IPS-18a (cell line): ENCODE results near the gene PBX2.

Experiments
- H3K27ac ChIP-seq: one replicate; pipeline ENCODE4 v1.5.1; 2013; ENCODE audit warnings: low read length
- H3K27me3 ChIP-seq: one replicate; pipeline ENCODE4 v1.6.1; 2013; ENCODE audit warnings: mild to moderate bottlenecking, low read length; ENCODE audit not compliant: control insufficient read depth, insufficient read depth
- H3K36me3 ChIP-seq: one replicate; pipeline ENCODE4 v1.6.1; 2013; ENCODE audit warnings: low read depth, low read length; ENCODE audit not compliant: control insufficient read depth
- H3K4me1 ChIP-seq: one replicate; pipeline ENCODE4 v1.6.1; 2013; ENCODE audit warnings: low read depth, low read length; ENCODE audit not compliant: control insufficient read depth
- H3K4me3 ChIP-seq: one replicate; pipeline ENCODE4 v1.5.1; 2013; ENCODE audit warnings: low read length
- H3K9ac ChIP-seq: one replicate; pipeline ENCODE4 v1.6.1; 2013; ENCODE audit warnings: mild to moderate bottlenecking, low read length, moderate library complexity
- H3K9me3 ChIP-seq: one replicate; pipeline ENCODE4 v1.6.1; 2013; ENCODE audit warnings: low read depth, low read length; ENCODE audit not compliant: control insufficient read depth

Gene PBX2, protein sequence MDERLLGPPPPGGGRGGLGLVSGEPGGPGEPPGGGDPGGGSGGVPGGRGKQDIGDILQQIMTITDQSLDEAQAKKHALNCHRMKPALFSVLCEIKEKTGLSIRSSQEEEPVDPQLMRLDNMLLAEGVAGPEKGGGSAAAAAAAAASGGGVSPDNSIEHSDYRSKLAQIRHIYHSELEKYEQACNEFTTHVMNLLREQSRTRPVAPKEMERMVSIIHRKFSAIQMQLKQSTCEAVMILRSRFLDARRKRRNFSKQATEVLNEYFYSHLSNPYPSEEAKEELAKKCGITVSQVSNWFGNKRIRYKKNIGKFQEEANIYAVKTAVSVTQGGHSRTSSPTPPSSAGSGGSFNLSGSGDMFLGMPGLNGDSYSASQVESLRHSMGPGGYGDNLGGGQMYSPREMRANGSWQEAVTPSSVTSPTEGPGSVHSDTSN

GRCh38 chr6:32190054-32190851 is at the start of gene PBX2:
PBX2 (minus strand) TSS chr6:32190202; CDS start chr6:32189915, 287 bp downstream.
- H3K9ac ChIP-seq, result peak within 1 kb of the TSS; percentile 78
- H3K9me3 ChIP-seq, result no peaks in the 10 kb centered on the region
- peaks cover 19% of the 10 kb centered on the region for H3K36me3 ChIP-seq
- H3K27me3 ChIP-seq, result no peaks in the 10 kb centered on the region
- H3K27ac ChIP-seq, result peak within 1 kb of the TSS; percentile 39
- peaks cover 34% of the 10 kb centered on the region for H3K4me1 ChIP-seq
- H3K4me3 ChIP-seq, result peak within 1 kb of the TSS; percentile 77

DNA sequence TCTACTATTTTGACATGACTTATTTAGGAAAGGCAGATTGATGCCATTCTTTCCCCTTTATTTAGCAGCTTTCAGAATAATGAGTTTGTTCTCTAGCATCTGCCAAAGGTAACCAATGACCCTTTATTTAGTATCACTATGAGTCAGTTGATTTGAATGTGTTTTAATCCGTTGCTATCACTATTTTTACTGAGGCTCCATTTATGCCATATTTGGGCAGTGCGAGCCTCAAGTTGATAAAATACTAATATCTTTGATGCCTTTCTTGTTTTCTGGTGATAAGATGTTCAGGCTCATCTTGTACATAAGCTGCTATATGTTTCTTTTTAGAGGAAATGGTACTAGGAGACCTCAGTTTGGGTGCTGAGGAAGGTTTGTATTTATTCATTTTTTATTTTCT is 49.5 kb upstream of the PBX2 start:
- Histone ChIP-seq H3K4me1 (no peaks in the 10 kb centered on the region), H3K9ac (no peak overlapping the region), H3K27me3 (no peaks in the 10 kb centered on the region), H3K4me3 (no peak overlapping the region), H3K9me3 (no peaks in the 10 kb centered on the region), H3K36me3 (no peaks in the 10 kb centered on the region), H3K27ac (no peak overlapping the region)

DNA sequence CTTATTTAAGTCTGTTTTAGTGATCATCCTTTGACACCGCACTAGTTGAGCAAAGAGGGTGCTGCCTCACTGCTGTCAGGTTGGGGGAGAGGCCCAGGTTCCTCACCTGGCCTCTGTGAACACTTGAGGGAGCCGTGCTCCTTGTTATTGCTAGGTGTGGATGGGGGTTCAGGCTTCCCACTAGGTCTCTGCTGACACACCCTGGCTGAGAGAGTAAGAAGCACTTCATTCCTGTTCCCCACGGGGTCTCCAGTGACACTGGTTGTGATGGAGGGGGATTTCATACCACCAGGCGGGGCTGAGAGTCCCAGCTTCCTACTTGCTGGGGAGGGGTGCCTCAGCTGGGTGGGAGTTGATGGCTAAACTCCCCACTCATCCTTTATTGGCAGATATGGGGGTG is 44.9 kb upstream of the PBX2 start:
- H3K9ac ChIP-seq, result no peak overlapping the region

GRCh38 chr6:32226434-32226833 is 36.4 kb upstream of the PBX2 start:
- Histone ChIP-seq H3K4me1 (no peaks in the 10 kb centered on the region), H3K36me3 (no peaks in the 10 kb centered on the region), H3K27ac (no peak overlapping the region), H3K4me3 (no peak overlapping the region), H3K9me3 (no peaks in the 10 kb centered on the region), H3K27me3 (no peaks in the 10 kb centered on the region), H3K9ac (no peak overlapping the region)

More for the DNA sequence above, 44.9 kb upstream of the PBX2 start:
- no peaks in the 10 kb centered on the region for H3K27me3 ChIP-seq
- no peak overlapping the region for H3K4me3 ChIP-seq
- H3K9me3 ChIP-seq, result no peaks in the 10 kb centered on the region
- no peak overlapping the region for H3K27ac ChIP-seq
- no peaks in the 10 kb centered on the region for H3K4me1 ChIP-seq
- no peaks in the 10 kb centered on the region for H3K36me3 ChIP-seq

DNA sequence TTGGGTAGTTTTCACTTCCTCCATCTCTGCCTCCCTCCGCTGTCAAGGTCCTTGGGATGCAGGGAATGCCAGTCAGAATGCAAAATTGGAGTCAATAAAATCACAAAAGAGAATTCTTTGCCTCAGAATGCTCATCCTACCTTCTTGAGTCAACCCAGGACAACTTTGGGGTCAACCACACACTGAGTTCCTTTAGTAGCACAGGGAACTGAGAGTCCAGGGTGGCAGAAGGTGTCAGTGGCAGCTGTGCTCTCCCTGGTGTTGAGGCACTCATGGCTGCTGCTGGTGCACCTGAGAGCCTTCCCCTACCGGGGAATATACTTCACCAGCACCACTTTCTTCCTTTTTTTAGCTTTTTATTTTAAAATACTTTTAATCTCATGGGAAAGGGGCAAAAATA is 34.7 kb upstream of the PBX2 start:
- Histone ChIP-seq H3K9ac (no peak overlapping the region), H3K27me3 (no peaks in the 10 kb centered on the region), H3K36me3 (no peaks in the 10 kb centered on the region), H3K9me3 (no peaks in the 10 kb centered on the region), H3K4me1 (no peaks in the 10 kb centered on the region), H3K4me3 (no peak overlapping the region), H3K27ac (no peak overlapping the region)

GRCh38 chr6:32223258-32224235 is 33.5 kb upstream of the PBX2 start, which contains the start of gene NOTCH4:
NOTCH4 (minus strand) TSS chr6:32224067; CDS start chr6:32223928, 139 bp downstream.
- H3K9ac ChIP-seq, result no peak within 1 kb of the TSS
- H3K9me3 ChIP-seq, result no peaks in the 10 kb centered on the region
- H3K27ac ChIP-seq, result no peak within 1 kb of the TSS
- H3K36me3 ChIP-seq, result no peaks in the 10 kb centered on the region
- H3K4me3 ChIP-seq, result no peak within 1 kb of the TSS
- H3K4me1 ChIP-seq, result no peaks in the 10 kb centered on the region
- H3K27me3 ChIP-seq, result no peaks in the 10 kb centered on the region

DNA sequence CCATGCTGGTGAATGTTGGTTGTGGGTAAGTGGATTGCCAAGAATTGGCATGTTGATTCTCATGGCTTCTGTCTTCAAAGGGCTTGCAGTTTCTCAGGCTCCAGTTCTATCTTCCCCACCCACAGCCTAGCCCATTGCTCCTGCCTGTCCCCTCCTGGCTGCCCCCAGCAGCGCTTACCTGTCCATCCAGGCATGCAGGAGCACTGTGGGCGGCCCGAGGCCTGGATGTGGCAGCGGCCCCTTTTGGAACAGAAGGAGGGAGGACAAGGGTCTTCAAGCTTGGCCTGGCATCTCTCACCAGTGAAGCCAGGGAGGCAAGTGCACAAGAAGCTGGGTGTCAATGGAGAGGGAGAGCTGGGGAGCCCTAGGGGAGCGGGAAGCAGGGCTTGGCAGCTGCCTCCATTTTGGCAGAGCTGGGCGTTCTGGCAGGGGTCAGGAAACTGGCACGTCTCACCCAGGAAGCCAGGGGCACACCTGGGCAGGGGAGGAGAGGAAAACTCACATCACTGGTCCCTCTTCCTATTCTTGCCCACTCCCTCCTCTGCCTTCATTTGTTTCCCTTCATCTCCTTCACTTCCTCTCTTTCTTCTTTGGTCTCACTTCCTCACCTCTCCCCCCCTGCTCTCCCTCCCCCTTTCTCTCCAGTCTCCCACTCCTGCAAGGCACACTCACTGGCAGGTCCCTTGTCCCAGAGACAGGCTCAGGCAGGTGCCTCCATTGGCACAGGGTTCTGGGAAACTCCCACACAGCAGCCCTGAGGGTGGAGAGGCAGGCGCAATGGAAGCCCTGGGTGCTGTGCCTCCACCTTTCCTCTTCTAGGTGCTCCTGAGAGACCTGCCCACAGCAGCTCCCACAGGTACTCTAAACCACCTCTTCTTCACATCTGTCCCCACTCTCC is 32.6 kb upstream of the PBX2 start:
- H3K9ac ChIP-seq, result no peak overlapping the region
- no peaks in the 10 kb centered on the region for H3K36me3 ChIP-seq
- no peaks in the 10 kb centered on the region for H3K9me3 ChIP-seq
- no peak overlapping the region for H3K27ac ChIP-seq
- no peak overlapping the region for H3K4me3 ChIP-seq
- no peaks in the 10 kb centered on the region for H3K4me1 ChIP-seq
- no peaks in the 10 kb centered on the region for H3K27me3 ChIP-seq

- Histone ChIP-seq H3K9ac (no peak overlapping the region), H3K4me1 (no peaks in the 10 kb centered on the region), H3K36me3 (no peaks in the 10 kb centered on the region), H3K4me3 (no peak overlapping the region), H3K27ac (no peak overlapping the region), H3K9me3 (no peaks in the 10 kb centered on the region), H3K27me3 (no peaks in the 10 kb centered on the region)
Observed at GRCh38 chr6:32220021-32220420, 30.0 kb upstream of the PBX2 start.

DNA sequence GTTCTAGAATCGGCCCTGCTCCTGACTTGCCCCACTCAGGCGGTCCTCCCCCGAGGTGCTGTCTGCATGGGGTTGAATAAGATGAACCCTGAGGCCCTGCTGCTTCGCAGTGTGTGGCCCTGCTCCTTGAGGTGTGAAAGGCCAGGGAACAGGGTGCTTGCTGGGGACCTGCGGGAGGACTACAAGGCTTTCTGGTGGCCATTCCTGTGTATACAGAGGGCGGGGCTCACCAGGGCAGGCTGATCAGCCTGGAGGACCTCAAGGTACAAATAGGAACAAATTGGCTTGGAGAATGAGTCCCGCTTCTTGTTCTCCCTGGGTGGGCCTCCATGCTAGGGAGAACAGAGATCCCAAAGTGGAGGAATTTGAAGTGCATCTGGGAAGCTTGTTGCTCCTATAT is 28.2 kb upstream of the PBX2 start:
- Histone ChIP-seq H3K27me3 (no peaks in the 10 kb centered on the region), H3K9me3 (no peaks in the 10 kb centered on the region), H3K9ac (no peak overlapping the region), H3K4me3 (no peak overlapping the region), H3K36me3 (no peaks in the 10 kb centered on the region), H3K27ac (no peak overlapping the region), H3K4me1 (no peaks in the 10 kb centered on the region)

DNA sequence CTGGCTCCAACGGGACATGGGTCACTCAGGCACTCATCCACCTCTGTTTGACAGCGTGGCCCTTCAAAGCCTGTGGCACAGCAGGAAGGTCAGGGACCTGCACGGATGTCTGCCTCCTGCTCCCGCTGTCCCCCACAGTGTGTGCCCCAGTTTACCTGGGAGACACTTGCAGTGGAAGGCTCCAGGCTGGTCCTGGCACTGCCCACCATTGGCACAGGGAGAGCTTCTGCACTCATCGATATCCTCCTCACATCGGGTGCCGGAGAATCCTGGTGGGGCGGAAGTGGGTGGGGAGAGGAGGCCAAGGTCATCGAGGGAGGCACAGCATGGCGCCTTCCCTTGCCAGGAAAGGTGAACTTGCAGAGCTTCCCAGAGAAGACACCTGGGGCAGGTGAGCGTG is 27.0 kb upstream of the PBX2 start:
- no peaks in the 10 kb centered on the region for H3K9me3 ChIP-seq
- H3K9ac ChIP-seq, result no peak overlapping the region
- no peak overlapping the region for H3K27ac ChIP-seq
- no peaks in the 10 kb centered on the region for H3K36me3 ChIP-seq
- H3K4me3 ChIP-seq, result no peak overlapping the region
- H3K27me3 ChIP-seq, result no peaks in the 10 kb centered on the region
- H3K4me1 ChIP-seq, result no peaks in the 10 kb centered on the region
